GM12872 (cell line): ENCODE results near the gene ZNF341.

Experiments
- CTCF ChIP-seq: IDR thresholded peaks from 3 replicates; pipeline ENCODE4 v1.5.1; 2011; ENCODE audit warnings: low read depth, mild to moderate bottlenecking, low read length, moderate library complexity; ENCODE audit not compliant: insufficient read depth

ZNF341 gene

GRCh38 chr20:33796907-33797544 lies 65.2 kb downstream of the ZNF341 start:
- no peak for TF ChIP-seq CTCF

- TF ChIP-seq CTCF: no peak
Observed at GRCh38 chr20:33798444-33798843, 66.6 kb downstream of the ZNF341 start.

GRCh38 chr20:33803921-33804337 lies 72.1 kb downstream of the ZNF341 start:
- TF ChIP-seq CTCF: no peak

GRCh38 chr20:33808388-33808787 lies 76.6 kb downstream of the ZNF341 start:
- TF ChIP-seq CTCF: no peak

GRCh38 chr20:33810259-33810658 lies 78.5 kb downstream of the ZNF341 start:
- no peak for TF ChIP-seq CTCF

- TF ChIP-seq CTCF: no peak
Observed at GRCh38 chr20:33810885-33811775, 79.3 kb downstream of the ZNF341 start, which contains the start of gene CHMP4B. Gene CHMP4B, plus strand, starts transcription at chr20:33811348. Its CDS starts 121 bp downstream, at chr20:33811469.

- no peak for TF ChIP-seq CTCF
Observed at GRCh38 chr20:33811776-33812151, 80.0 kb downstream of the ZNF341 start.
